GM12872 (cell line): ENCODE results near the gene KPNA3.
A peak's percentile ranks its signal among the peaks of the same experiment; 100 is the strongest.

Source experiments
- TF ChIP-seq, protein P1 (sequence below): IDR thresholded peaks from 3 replicates; pipeline ENCODE4 v1.5.1; 2011; ENCODE audit warnings: low read depth, mild to moderate bottlenecking, low read length, moderate library complexity; ENCODE audit not compliant: insufficient read depth

KPNA3 gene

DNA sequence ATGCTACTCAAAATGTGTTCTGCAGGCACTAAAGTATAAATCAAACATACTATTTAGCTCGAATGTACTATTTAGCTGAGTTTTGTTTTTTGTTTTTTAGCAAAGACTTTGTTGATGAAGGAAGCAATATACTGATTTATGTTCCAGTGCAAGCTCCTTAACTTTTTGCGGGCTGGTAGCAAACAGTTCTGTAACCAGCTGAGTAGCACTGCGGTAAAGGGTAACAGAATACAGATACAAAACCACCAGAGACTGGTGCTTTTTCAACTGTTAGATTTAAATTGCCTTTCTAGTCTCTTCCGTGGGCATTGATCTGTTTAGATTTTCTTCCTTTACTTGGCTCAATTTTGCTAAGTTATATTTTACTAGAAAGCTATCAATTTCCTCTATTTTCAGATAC lies 39.0 kb upstream of the KPNA3 start:
- TF ChIP-seq, protein P1, sequence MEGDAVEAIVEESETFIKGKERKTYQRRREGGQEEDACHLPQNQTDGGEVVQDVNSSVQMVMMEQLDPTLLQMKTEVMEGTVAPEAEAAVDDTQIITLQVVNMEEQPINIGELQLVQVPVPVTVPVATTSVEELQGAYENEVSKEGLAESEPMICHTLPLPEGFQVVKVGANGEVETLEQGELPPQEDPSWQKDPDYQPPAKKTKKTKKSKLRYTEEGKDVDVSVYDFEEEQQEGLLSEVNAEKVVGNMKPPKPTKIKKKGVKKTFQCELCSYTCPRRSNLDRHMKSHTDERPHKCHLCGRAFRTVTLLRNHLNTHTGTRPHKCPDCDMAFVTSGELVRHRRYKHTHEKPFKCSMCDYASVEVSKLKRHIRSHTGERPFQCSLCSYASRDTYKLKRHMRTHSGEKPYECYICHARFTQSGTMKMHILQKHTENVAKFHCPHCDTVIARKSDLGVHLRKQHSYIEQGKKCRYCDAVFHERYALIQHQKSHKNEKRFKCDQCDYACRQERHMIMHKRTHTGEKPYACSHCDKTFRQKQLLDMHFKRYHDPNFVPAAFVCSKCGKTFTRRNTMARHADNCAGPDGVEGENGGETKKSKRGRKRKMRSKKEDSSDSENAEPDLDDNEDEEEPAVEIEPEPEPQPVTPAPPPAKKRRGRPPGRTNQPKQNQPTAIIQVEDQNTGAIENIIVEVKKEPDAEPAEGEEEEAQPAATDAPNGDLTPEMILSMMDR, result no peak

DNA sequence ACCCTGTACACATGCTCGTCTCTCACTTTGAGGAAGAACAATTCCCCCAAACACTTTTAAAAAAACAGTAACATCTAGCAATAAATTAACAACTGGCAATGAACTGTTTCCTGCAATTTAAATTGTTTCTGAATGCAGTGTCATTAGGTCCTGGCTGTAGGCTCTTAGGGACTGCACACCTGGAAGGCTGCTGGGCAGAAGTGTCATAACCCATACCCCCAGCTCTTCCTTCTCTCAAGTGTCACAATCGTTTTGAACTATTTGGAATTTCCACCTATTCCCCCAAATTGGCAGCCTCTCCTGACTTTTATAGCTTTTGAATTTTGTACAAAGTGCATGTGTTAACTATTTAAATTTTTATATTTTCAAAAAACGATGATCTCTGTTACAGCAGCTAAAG lies 38.2 kb upstream of the KPNA3 start:
- TF ChIP-seq, protein P1, result no peak

DNA sequence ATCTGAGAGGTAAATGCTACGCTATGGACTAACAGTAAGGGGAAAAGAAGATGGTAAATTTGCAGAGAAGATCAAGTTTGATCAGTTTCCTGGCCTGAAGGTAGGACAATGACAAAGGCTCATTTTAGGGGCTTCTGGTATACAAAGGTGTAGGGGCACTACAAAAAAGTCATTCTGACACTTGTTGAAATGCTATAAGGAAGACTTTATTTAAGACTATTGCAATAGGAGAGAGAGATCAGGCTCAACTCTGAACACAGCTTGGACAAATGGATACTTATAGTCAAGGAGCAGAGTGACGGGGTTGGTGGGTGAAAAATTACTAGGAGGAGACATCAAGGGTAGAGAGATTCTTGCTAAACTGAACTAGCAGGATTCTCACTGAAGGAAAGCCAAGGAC lies 37.2 kb upstream of the KPNA3 start:
- TF ChIP-seq, protein P1, result no peak

- TF ChIP-seq, protein P1, result no peak
Measured at GRCh38 chr13:49828453-49828852, 36.0 kb upstream of the KPNA3 start.

GRCh38 chr13:49827891-49828290 lies 35.4 kb upstream of the KPNA3 start:
- TF ChIP-seq, protein P1, result no peak

- TF ChIP-seq, protein P1, result no peak
Measured at GRCh38 chr13:49827336-49827735, 34.9 kb upstream of the KPNA3 start.

- TF ChIP-seq, protein P1, result peak; percentile 27; the same call in 2 of the 3 replicates
Measured at GRCh38 chr13:49821216-49822009, 28.9 kb upstream of the KPNA3 start.
